Retinal pigment epithelial cell (primary cell): Measurements from ENCODE around the gene KLKB1.
"Not testable (repeated sequence)": the region's sequence is repeated elsewhere in the genome, so short reads cannot be mapped to it uniquely, and the experiment has no call there.

ENCODE experiments used
- DNase-seq: peaks from one replicate; pipeline ENCODE4 v3.0.0-alpha.2; 2010; ENCODE audit warnings: low read depth
- H3K4me3 ChIP-seq: 2 replicates; pipeline ENCODE4 v1.5.1; 2011; ENCODE audit warnings: mild to moderate bottlenecking, low read length, control low read depth, moderate library complexity
- CTCF ChIP-seq: conservative IDR thresholded peaks from 2 replicates; pipeline ENCODE4 v1.5.1; 2011; ENCODE audit warnings: low read depth, low read length, control low read depth, inconsistent platforms

The KLKB1 gene

GRCh38 chr4:186240848-186241491 lies 13.7 kb downstream of the KLKB1 start:
- TF ChIP-seq CTCF: no peak
- no peak overlapping the region for H3K4me3 ChIP-seq
- no peak for DNase-seq

GRCh38 chr4:186241616-186242015 lies 14.3 kb downstream of the KLKB1 start:
- no peak for TF ChIP-seq CTCF
- no peak overlapping the region for H3K4me3 ChIP-seq
- DNase-seq: no peak

- not testable (repeated sequence) for H3K4me3 ChIP-seq, DNase-seq
Measured at GRCh38 chr4:186242031-186242430, 14.7 kb downstream of the KLKB1 start.

GRCh38 chr4:186243331-186243730 lies 16.0 kb downstream of the KLKB1 start:
- no peak overlapping the region for H3K4me3 ChIP-seq
- DNase-seq: no peak
- no peak for TF ChIP-seq CTCF

- no peak overlapping the region for H3K4me3 ChIP-seq
- DNase-seq: no peak
- no peak for TF ChIP-seq CTCF
Measured at GRCh38 chr4:186244835-186245234, 17.5 kb downstream of the KLKB1 start.

GRCh38 chr4:186247062-186247752 lies 19.9 kb downstream of the KLKB1 start:
- not testable (repeated sequence) for H3K4me3 ChIP-seq, DNase-seq

GRCh38 chr4:186248643-186249042 lies 21.3 kb downstream of the KLKB1 start:
- H3K4me3 ChIP-seq: no peak overlapping the region
- no peak for DNase-seq
- no peak for TF ChIP-seq CTCF

GRCh38 chr4:186249785-186250754 lies 22.8 kb downstream of the KLKB1 start:
- no peak for DNase-seq
- no peak for TF ChIP-seq CTCF
- H3K4me3 ChIP-seq: no peak overlapping the region
